Adrenal gland (tissue), 5 donors: Measurements from ENCODE around the gene RASL10B.

Experiments used
- POLR2A ChIP-seq, 2 donors: fragments of 450-650 bp; IDR thresholded peaks; one replicate each; pipeline ENCODE4 v1.6.1; 2017; ENCODE audit warnings: antibody characterized with exemption in 2 of 2, mild to moderate bottlenecking in 2 of 2, moderate library complexity in 1 of 2
- TF ChIP-seq, protein P1 (sequence below), 6 experiments: fragments of 450-650 bp in 4 of 6; fragments of 200-600 bp in 2 of 6; sonication (generic) in 1 of 6; IDR thresholded peaks; 1 replicate in 5 of 6; 2 replicates in 1 of 6; pipeline versions ENCODE4 v1.5.1 to v1.8.0; 2016 to 2021; ENCODE audit warnings: antibody characterized with exemption in 6 of 6, mild to moderate bottlenecking in 2 of 6, moderate library complexity in 1 of 6
- donor health status: DM: no; HTN: no; CAD: no.

DNA sequence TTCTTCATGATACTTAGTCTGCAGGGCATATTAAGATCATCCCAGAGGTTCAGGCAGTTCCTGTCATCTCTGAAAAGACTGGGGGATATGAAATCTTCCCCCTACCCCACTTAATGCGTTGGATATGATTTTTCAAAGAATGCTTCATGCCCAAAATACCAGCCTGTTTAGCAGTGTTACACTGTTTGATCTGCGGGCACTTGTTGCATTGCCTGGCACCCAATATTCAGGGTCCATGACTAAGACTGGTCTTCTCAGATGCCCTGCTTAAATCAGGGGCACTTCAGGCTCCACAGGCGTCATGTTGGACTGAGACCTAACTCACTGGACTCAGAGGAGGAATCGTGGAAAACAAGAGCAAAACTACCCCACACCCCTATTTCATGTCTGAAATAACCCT lies 6.4 kb upstream of the RASL10B start:
- no peak for TF ChIP-seq POLR2A (IDR thresholded peaks at IDR 0.05)
- TF ChIP-seq, protein P1, sequence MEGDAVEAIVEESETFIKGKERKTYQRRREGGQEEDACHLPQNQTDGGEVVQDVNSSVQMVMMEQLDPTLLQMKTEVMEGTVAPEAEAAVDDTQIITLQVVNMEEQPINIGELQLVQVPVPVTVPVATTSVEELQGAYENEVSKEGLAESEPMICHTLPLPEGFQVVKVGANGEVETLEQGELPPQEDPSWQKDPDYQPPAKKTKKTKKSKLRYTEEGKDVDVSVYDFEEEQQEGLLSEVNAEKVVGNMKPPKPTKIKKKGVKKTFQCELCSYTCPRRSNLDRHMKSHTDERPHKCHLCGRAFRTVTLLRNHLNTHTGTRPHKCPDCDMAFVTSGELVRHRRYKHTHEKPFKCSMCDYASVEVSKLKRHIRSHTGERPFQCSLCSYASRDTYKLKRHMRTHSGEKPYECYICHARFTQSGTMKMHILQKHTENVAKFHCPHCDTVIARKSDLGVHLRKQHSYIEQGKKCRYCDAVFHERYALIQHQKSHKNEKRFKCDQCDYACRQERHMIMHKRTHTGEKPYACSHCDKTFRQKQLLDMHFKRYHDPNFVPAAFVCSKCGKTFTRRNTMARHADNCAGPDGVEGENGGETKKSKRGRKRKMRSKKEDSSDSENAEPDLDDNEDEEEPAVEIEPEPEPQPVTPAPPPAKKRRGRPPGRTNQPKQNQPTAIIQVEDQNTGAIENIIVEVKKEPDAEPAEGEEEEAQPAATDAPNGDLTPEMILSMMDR (IDR thresholded peaks at IDR 0.05): no peak
